ENCODE measurements around the gene ITIH4. TPM values are rescaled to one million over a fixed set of nuclear protein-coding genes. Genes with fewer than 3 reads are reported as not detected.

Gene ITIH4
- total RNA-seq, 1 experiment from 2014 or later = 1.5 TPM

DNA sequence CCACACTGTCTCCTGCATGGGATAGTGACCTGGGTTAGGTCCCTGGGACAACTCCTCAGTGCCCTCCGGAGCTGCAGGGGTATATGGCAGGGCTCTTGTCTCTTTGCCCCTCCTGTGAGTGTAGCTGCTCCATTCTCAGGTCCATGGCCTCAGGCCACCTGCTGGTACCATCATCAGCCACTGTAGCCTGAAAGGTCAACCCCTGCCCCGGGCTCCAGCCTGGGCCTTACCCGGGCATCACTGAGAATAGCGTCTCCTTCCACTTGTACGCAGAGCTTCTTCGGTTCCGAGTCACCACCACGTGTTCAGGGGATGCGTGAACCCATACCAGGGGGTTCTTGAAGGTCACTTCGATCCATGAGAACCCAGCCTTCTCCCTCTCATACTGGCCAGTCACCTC lies 13.8 kb downstream of the ITIH4 start:
- POLR2A ChIA-PET = no interaction called here
- DNase-seq (ENCODE audit: low read depth, low spot score) = no peak
- TF ChIP-seq SIN3A (IDR thresholded peaks at IDR 0.05; ENCODE audit: borderline replicate concordance, insufficient read depth, low read depth, low read length) (no peak), POLR2AphosphoS5 (IDR thresholded peaks at IDR 0.05; ENCODE audit: low read depth, low read length) (no peak), REST (IDR thresholded peaks at IDR 0.05; ENCODE audit: insufficient read depth in 1 of 2, low read depth in 2 of 2, low read length in 1 of 2) (no peak)
- TF ChIP-seq, protein P1, sequence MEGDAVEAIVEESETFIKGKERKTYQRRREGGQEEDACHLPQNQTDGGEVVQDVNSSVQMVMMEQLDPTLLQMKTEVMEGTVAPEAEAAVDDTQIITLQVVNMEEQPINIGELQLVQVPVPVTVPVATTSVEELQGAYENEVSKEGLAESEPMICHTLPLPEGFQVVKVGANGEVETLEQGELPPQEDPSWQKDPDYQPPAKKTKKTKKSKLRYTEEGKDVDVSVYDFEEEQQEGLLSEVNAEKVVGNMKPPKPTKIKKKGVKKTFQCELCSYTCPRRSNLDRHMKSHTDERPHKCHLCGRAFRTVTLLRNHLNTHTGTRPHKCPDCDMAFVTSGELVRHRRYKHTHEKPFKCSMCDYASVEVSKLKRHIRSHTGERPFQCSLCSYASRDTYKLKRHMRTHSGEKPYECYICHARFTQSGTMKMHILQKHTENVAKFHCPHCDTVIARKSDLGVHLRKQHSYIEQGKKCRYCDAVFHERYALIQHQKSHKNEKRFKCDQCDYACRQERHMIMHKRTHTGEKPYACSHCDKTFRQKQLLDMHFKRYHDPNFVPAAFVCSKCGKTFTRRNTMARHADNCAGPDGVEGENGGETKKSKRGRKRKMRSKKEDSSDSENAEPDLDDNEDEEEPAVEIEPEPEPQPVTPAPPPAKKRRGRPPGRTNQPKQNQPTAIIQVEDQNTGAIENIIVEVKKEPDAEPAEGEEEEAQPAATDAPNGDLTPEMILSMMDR (IDR thresholded peaks at IDR 0.05) = no peak
- Histone ChIP-seq H3K9me3 (ENCODE audit: control insufficient read depth, insufficient read depth, low read depth, low read length) (no peaks in the 10 kb centered on the region), H3K4me1 (ENCODE audit: control insufficient read depth, insufficient read depth, low read length) (no peaks in the 10 kb centered on the region), H3K27me3 (ENCODE audit: control insufficient read depth, insufficient read depth, low read length) (no peaks in the 10 kb centered on the region), H3K27ac (ENCODE audit: low read length) (no peak overlapping the region), H3K4me3 (ENCODE audit: low read depth in 2 of 2, low read length in 2 of 2) (no peak overlapping the region), H3K36me3 (ENCODE audit: control insufficient read depth, insufficient read depth, low read length) (no peaks in the 10 kb centered on the region)
- CTCF ChIA-PET = interaction anchor here (0.6 kb wide), 1 partner anchor 267 kb away, joined by 3 read pairs; no protein-coding TSS in a partner anchor
- no peak for ATAC-seq
- intact Hi-C loops (cut with micrococcal nuclease; ENCODE audit: unreplicated experiment) = no loop called here
- in situ Hi-C loops (cut with HindIII; ENCODE audit: low pct_unique_long_range_greater_than_20kb, low sequenced_read_pairs) = no loop called here
- BruUV-seq (replicated peaks) = no TSS peak

- Histone ChIP-seq H3K4me3 (ENCODE audit: low read depth in 2 of 2, low read length in 2 of 2) (no peak overlapping the region), H3K27ac (ENCODE audit: low read length) (no peak overlapping the region), H3K9me3 (ENCODE audit: control insufficient read depth, insufficient read depth, low read depth, low read length) (no peaks in the 10 kb centered on the region), H3K4me1 (ENCODE audit: control insufficient read depth, insufficient read depth, low read length) (no peaks in the 10 kb centered on the region), H3K27me3 (ENCODE audit: control insufficient read depth, insufficient read depth, low read length) (no peaks in the 10 kb centered on the region), H3K36me3 (ENCODE audit: control insufficient read depth, insufficient read depth, low read length) (no peaks in the 10 kb centered on the region)
- POLR2A ChIA-PET = interaction anchor here (0.6 kb wide), 1 partner anchor 59 kb away, joined by 7 read pairs; no protein-coding TSS in a partner anchor
- ATAC-seq (no peak), DNase-seq (ENCODE audit: low read depth, low spot score) (no peak)
- in situ Hi-C loops (cut with HindIII; ENCODE audit: low pct_unique_long_range_greater_than_20kb, low sequenced_read_pairs) = no loop called here
- TF ChIP-seq, protein P1 (IDR thresholded peaks at IDR 0.05) = no peak
- no peak for TF ChIP-seq SIN3A (IDR thresholded peaks at IDR 0.05; ENCODE audit: borderline replicate concordance, insufficient read depth, low read depth, low read length)
- no peak for TF ChIP-seq REST (IDR thresholded peaks at IDR 0.05; ENCODE audit: insufficient read depth in 1 of 2, low read depth in 2 of 2, low read length in 1 of 2)
- no peak for TF ChIP-seq TCF7L2 (IDR thresholded peaks at IDR 0.05; ENCODE audit: low read depth, low read length)
- TF ChIP-seq POLR2AphosphoS5 (IDR thresholded peaks at IDR 0.05; ENCODE audit: low read depth, low read length) = no peak
- CTCF ChIA-PET = no interaction called here
- intact Hi-C loops (cut with micrococcal nuclease; ENCODE audit: unreplicated experiment) = no loop called here
- no TSS peak for BruUV-seq (replicated peaks)
Measured at GRCh38 chr3:52816199-52816598, 14.3 kb downstream of the ITIH4 start.
